GM12891 (cell line): ENCODE data around the gene NOL12.

Source experiments
- POLR2A ChIP-seq: IDR thresholded peaks from 2 replicates; pipeline ENCODE4 v1.6.1; 2011; ENCODE audit warnings: low read depth, low read length, control low read depth
- POLR2AphosphoS5 ChIP-seq: IDR thresholded peaks from 2 replicates; pipeline ENCODE4 v1.6.1; 2011; ENCODE audit warnings: low read depth, low read length, control low read depth
- POU2F2 ChIP-seq: IDR thresholded peaks from 2 replicates; pipeline ENCODE4 v1.6.1; 2011; ENCODE audit warnings: low read depth, mild to moderate bottlenecking, control low read depth, low read length, moderate library complexity
- TAF1 ChIP-seq: IDR thresholded peaks from 2 replicates; pipeline ENCODE4 v1.6.1; 2011; ENCODE audit warnings: low read depth, low read length, control low read depth

- TF ChIP-seq POLR2A = no peak
- no peak for TF ChIP-seq POU2F2
- TF ChIP-seq POLR2AphosphoS5 = no peak
- no peak for TF ChIP-seq TAF1
Observed at GRCh38 chr22:37663521-37664140, 22.5 kb upstream of the NOL12 start.
